Renal cortex interstitium (tissue), 11 donors: Measurements from ENCODE around the gene WWP2. TPM values are rescaled to one million over a fixed set of nuclear protein-coding genes. Genes with fewer than 3 reads are reported as not detected.
"Not testable (repeated sequence)": the region's sequence is repeated elsewhere in the genome, so short reads cannot be mapped to it uniquely, and the experiment has no call there.

Experiments
- DNase-seq, 11 donors: peaks; one replicate each; pipeline ENCODE4 v3.0.0-alpha.2; 2013; ENCODE audit warnings: low read depth in 9 of 11, low spot score in 4 of 11; ENCODE audit errors: extremely low read depth in 1 of 11
- polyA plus RNA-seq, 3 donors: library from polyadenylated mRNA; unstranded; fragments of 120-200 nt; gene quantifications; one replicate each; pipeline ENCODE4 v1.2.1, GENCODE V29; 2013; ENCODE audit not compliant: insufficient read length in 3 of 3

WWP2 gene
- polyA plus RNA-seq, 3 donors, result 41.6 to 55.1 (median 45.4) TPM

GRCh38 chr16:69844441-69844840, 82.3 kb downstream of the WWP2 start:
- no peak for DNase-seq

GRCh38 chr16:69845181-69845580, 83.0 kb downstream of the WWP2 start:
- no peak for DNase-seq

- DNase-seq, result no peak
Measured at GRCh38 chr16:69847643-69848042, 85.5 kb downstream of the WWP2 start.

- DNase-seq, result peak in 2 of 11 donors; percentile 41 to 56
Measured at GRCh38 chr16:69848637-69849545, 86.8 kb downstream of the WWP2 start.

GRCh38 chr16:69851491-69852240, 89.5 kb downstream of the WWP2 start:
- no peak for DNase-seq

- no peak for DNase-seq
Measured at GRCh38 chr16:69852815-69853214, 90.7 kb downstream of the WWP2 start.

- DNase-seq, result no peak
Measured at GRCh38 chr16:69853481-69853880, 91.3 kb downstream of the WWP2 start.

- not testable (repeated sequence) for DNase-seq
Measured at GRCh38 chr16:69854776-69855175, 92.6 kb downstream of the WWP2 start.

- no peak for DNase-seq
Measured at GRCh38 chr16:69855592-69855991, 93.5 kb downstream of the WWP2 start.

GRCh38 chr16:69858191-69859104, 96.3 kb downstream of the WWP2 start:
- no peak for DNase-seq

- peak in 1 of 11 donors; percentile 43 for DNase-seq
Measured at GRCh38 chr16:69859105-69859989, 97.2 kb downstream of the WWP2 start.

- no peak for DNase-seq
Measured at GRCh38 chr16:69860233-69861231, 98.4 kb downstream of the WWP2 start.

GRCh38 chr16:69861292-69862030, 99.3 kb downstream of the WWP2 start:
- peak in 9 of 11 donors; percentile 41 to 73 (median 56) for DNase-seq

GRCh38 chr16:69863401-69864281, 101.5 kb downstream of the WWP2 start:
- no peak for DNase-seq

- no peak for DNase-seq
Measured at GRCh38 chr16:69865701-69866100, 103.6 kb downstream of the WWP2 start.
